ENCODE results near the gene NDUFA9. TPM values are rescaled to one million over a fixed set of nuclear protein-coding genes. Genes with fewer than 3 reads are reported as not detected.

The NDUFA9 gene
- total RNA-seq (2022; extraction: Qiagen RNA extraction) = 113 to 119 TPM (median 116 TPM) in 5 replicates

GRCh38 chr12:4648501-4649357 lies at the start of gene NDUFA9, which contains the start of gene AKAP3:
Gene NDUFA9, plus strand, starts transcription at chr12:4649114. Its CDS starts 13 bp downstream, at chr12:4649127.
Gene AKAP3, minus strand, starts transcription at chr12:4649051. Its CDS starts 10,855 bp downstream, at chr12:4638196.

Other genes with a start within 250 kb of the NDUFA9 start
- not detected in 5 replicates for gene FGF6, start 203.3 kb upstream of the NDUFA9 start, total RNA-seq (2022; extraction: Qiagen RNA extraction)
- gene RAD51AP1, start 110.2 kb upstream of the NDUFA9 start, total RNA-seq (2022; extraction: Qiagen RNA extraction) = 14.8 to 26.3 TPM (median 17.7 TPM) in 5 replicates
- 43.0 to 47.9 TPM (median 45.3 TPM) in 5 replicates for gene DYRK4, start 86.9 kb upstream of the NDUFA9 start, total RNA-seq (2022; extraction: Qiagen RNA extraction)
- gene AKAP3, start 63 bp upstream of the NDUFA9 start, total RNA-seq (2022; extraction: Qiagen RNA extraction) = 0.07 to 0.28 TPM (median 0.13 TPM) in 5 replicates
- gene GALNT8, start 71.3 kb downstream of the NDUFA9 start, total RNA-seq (2022; extraction: Qiagen RNA extraction) = not detected in 5 replicates

Measured in A549 treated with Hydrocortisone at 1 μM for 4 hours (cell line).